GM12878 (cell line): ENCODE measurements around the gene FLII. TPM values are rescaled to one million over a fixed set of nuclear protein-coding genes. Genes with fewer than 3 reads are reported as not detected.

Experiments
- ATAC-seq: fragments of 200-7000 bp; cut with Tn5 transposase; 3 replicates; pipeline ENCODE4 v1.9.1; 2020; ENCODE audit warnings: mild to moderate bottlenecking, moderate library complexity
- BruUV-seq: library from RNA; stranded (reverse); fragments of 400-500 nt; replicated peaks from 2 replicates; lab custom pipeline; 2021; lab: Mats Ljungman, UMichigan
- CTCF ChIA-PET: fragments of 300-600 bp; sonication (Branson Sonifier 250); formaldehyde crosslinking; extraction: SDS; loops from one replicate; lab custom pipeline; 2021; ENCODE audit warnings: inconsistent platforms; lab: Yijun Ruan, JAX
- POLR2A ChIA-PET: fragments of 350-600 bp; formaldehyde crosslinking; extraction: SDS; loops from one replicate; lab custom pipeline; 2021; ENCODE audit warnings: inconsistent platforms; lab: Charles Lee
- RAD21 ChIA-PET: fragments of 300-600 bp; sonication (Branson Sonifier 250); formaldehyde crosslinking; loops from one replicate; lab custom pipeline; 2023; ENCODE audit warnings: antibody characterized with exemption; ENCODE audit not compliant: unreplicated experiment; lab: Charles Lee
- SMC1A ChIA-PET: fragments of 300-600 bp; sonication (Branson Sonifier 250); formaldehyde crosslinking; loops from one replicate; lab custom pipeline; 2023; ENCODE audit not compliant: unreplicated experiment, uncharacterized antibody; lab: Charles Lee
- DNase-seq: peaks from one replicate; pipeline ENCODE4 v3.0.0-alpha.2; 2011; ENCODE audit warnings: low read depth, low spot score
- FAIRE-seq: peaks from 3 replicates; lab custom pipeline; 2011; peaks lifted over from hg19 to GRCh38; lab: Jason Lieb, UNC
- H2AFZ ChIP-seq: 2 replicates; pipeline ENCODE4 v1.6.0; 2011; ENCODE audit warnings: low read depth, low read length, control low read depth; ENCODE audit not compliant: control insufficient read depth
- H3K27ac ChIP-seq: 2 replicates; pipeline ENCODE4 v1.5.1; 2011; ENCODE audit warnings: control low read depth; ENCODE audit not compliant: control insufficient read depth, insufficient read depth
- H3K27me3 ChIP-seq, 2 experiments: replicated peaks in 1 of 2; 2 replicates each; pipeline versions ENCODE4 v1.6.0 to v1.6.1; 2011; ENCODE audit warnings: low read length in 1 of 2; ENCODE audit not compliant: control insufficient read depth in 2 of 2, insufficient read depth in 2 of 2
- H3K36me3 ChIP-seq, 2 experiments: 2 replicates each; pipeline ENCODE4 v1.5.1; 2011; ENCODE audit warnings: low read length in 1 of 2; ENCODE audit not compliant: control insufficient read depth in 2 of 2, insufficient read depth in 2 of 2
- H3K4me1 ChIP-seq: 2 replicates; pipeline ENCODE4 v1.6.1; 2011; ENCODE audit warnings: mild to moderate bottlenecking, low read length, moderate library complexity, mixed read lengths; ENCODE audit not compliant: control insufficient read depth, insufficient read depth
- H3K4me2 ChIP-seq: 2 replicates; pipeline ENCODE4 v1.6.0; 2011; ENCODE audit warnings: control low read depth; ENCODE audit not compliant: control insufficient read depth, insufficient read depth
- H3K4me3 ChIP-seq: fragments of 200-600 bp; sonication (generic); 2 replicates; pipeline ENCODE4 v1.5.1; 2016
- H3K79me2 ChIP-seq: 2 replicates; pipeline ENCODE4 v1.6.0; 2011; ENCODE audit warnings: low read length; ENCODE audit not compliant: control insufficient read depth, insufficient read depth
- H3K9ac ChIP-seq: 2 replicates; pipeline ENCODE4 v1.8.0; 2011; ENCODE audit warnings: low read length, control low read depth, mixed read lengths; ENCODE audit not compliant: control insufficient read depth, insufficient read depth
- H3K9me3 ChIP-seq: replicated peaks from 3 replicates; pipeline ENCODE4 v1.5.1; 2011; ENCODE audit warnings: mild to moderate bottlenecking, low read length; ENCODE audit not compliant: control insufficient read depth, insufficient read depth
- H4K20me1 ChIP-seq: 2 replicates; pipeline ENCODE4 v1.6.0; 2011; ENCODE audit not compliant: control insufficient read depth, insufficient read depth
- BHLHE40 ChIP-seq, 2 experiments: fragments of 450-650 bp in 1 of 2; IDR thresholded peaks; 2 replicates each; pipeline ENCODE4 v1.6.1; 2011 to 2017; ENCODE audit warnings: low read depth in 2 of 2, borderline replicate concordance in 1 of 2, improper control_type of control experiment in 1 of 2, low read length in 1 of 2, mild to moderate bottlenecking in 1 of 2
- EZH2 ChIP-seq: IDR thresholded peaks from 2 replicates; pipeline ENCODE4 v1.6.1; 2012; ENCODE audit warnings: low read depth, mild to moderate bottlenecking, control low read depth, inconsistent platforms, low read length, borderline replicate concordance; ENCODE audit not compliant: control insufficient read depth
- HDAC2 ChIP-seq: fragments of 200-600 bp; sonication (generic); IDR thresholded peaks from 2 replicates; pipeline ENCODE4 v1.6.1; 2017
- HDGF ChIP-seq: fragments of 450-650 bp; IDR thresholded peaks from 2 replicates; pipeline ENCODE4 v1.6.1; 2016; ENCODE audit warnings: antibody characterized with exemption
- NFYA ChIP-seq: IDR thresholded peaks from 2 replicates; pipeline ENCODE4 v1.6.1; 2011; ENCODE audit warnings: low read depth, mild to moderate bottlenecking, low read length, improper control_type of control experiment, borderline replicate concordance
- PRDM15 ChIP-seq: fragments of 450-650 bp; formaldehyde crosslinking; IDR thresholded peaks from 2 replicates; pipeline ENCODE4 v1.4.0; 2020; ENCODE audit warnings: mild to moderate bottlenecking, moderate library complexity
- SMC3 ChIP-seq: IDR thresholded peaks from 2 replicates; pipeline ENCODE4 v1.6.1; 2011; ENCODE audit warnings: low read length, improper control_type of control experiment, borderline replicate concordance
- TBL1XR1 ChIP-seq: IDR thresholded peaks from 2 replicates; pipeline ENCODE4 v1.6.1; 2012; ENCODE audit warnings: low read depth, low read length, improper control_type of control experiment
- ZNF217 ChIP-seq: fragments of 450-650 bp; IDR thresholded peaks from 2 replicates; pipeline ENCODE4 v1.6.1; 2017; ENCODE audit warnings: antibody characterized with exemption, mild to moderate bottlenecking
- ZSCAN29 ChIP-seq: fragments of 450-650 bp; IDR thresholded peaks from 2 replicates; pipeline ENCODE4 v1.6.1; 2017; ENCODE audit warnings: mild to moderate bottlenecking, moderate library complexity
- WGBS: methylation state at CpG from one replicate; pipeline ENCODE4 v1.1.6; 2016; ENCODE audit warnings: low lambda C conversion rate; ENCODE audit not compliant: insufficient replicate concordance, insufficient coverage; ENCODE audit errors: missing lambda C conversion rate; 5-methylcytosine and 5-hydroxymethylcytosine counted together
- in situ Hi-C: fragments of 300-500 bp; cut with MboI; formaldehyde crosslinking; loops from 9 replicates; pipeline ENCODE4 v1.14.3; 2018; ENCODE audit warnings: mixed read lengths
- intact Hi-C: fragments of 100-400 bp; cut with micrococcal nuclease; formaldehyde crosslinking; loops from one replicate; pipeline ENCODE4 v1.14.2; 2022; ENCODE audit not compliant: unreplicated experiment
- polyA plus RNA-seq, 11 experiments: library from polyadenylated mRNA; depleted of rRNA in 4 of 11; unstranded in 6 of 11; stranded (reverse) in 5 of 11; fragments of >200 nt; fragmentation: Nextera tagmentation in 4 of 11; fragmentation: Illumina TruSeq in 1 of 11; extraction: Ambion mirVana in 4 of 11; extraction: Trizol in 1 of 11; gene quantifications; 1 replicate in 1 of 11; 2 replicates in 10 of 11; pipeline versions ENCODE4 v1.2.1 to v1.2.3, GENCODE V29; 2011 to 2016; ENCODE audit warnings: inconsistent platforms in 2 of 11, missing spikeins in 2 of 11, low read depth in 1 of 11
- total RNA-seq, 4 experiments: library from RNA; depleted of rRNA in 3 of 4; stranded (reverse); fragments of >200 nt in 3 of 4; fragmentation: Illumina TruSeq in 1 of 4; extraction: Trizol in 1 of 4; gene quantifications; 2 replicates each; pipeline versions ENCODE4 v1.2.1 to v1.2.3, GENCODE V29; 2013 to 2021
- TF ChIP-seq, protein P1 (sequence below): fragments of 450-650 bp; IDR thresholded peaks from 2 replicates; pipeline ENCODE4 v1.6.1; 2016; ENCODE audit warnings: mild to moderate bottlenecking

FLII gene
- total and polyA plus RNA-seq, 10 of the 15 experiments (the other 5 are each of a cell fraction or from before 2014, with no cell fraction given) = 22.2 to 200 (median 121) TPM

DNA sequence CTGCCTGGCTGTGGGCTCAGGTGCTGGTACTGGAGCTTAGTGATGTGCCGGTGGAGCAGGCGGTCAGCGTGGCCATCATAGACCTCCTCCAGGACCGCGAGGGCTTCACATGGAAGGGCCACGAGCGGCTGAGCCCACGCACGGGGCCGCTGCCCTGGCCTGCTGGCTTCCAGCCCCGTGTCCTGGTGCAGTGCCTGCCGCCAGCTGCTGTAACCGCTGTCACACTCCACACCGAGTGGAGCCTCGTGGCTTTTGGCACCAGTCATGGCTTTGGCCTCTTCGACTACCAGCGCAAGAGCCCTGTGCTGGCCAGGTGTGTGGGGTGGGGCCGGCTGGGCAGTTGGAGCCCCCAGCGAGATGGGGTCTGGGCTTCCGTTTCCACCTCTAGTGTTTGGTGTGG, 21.1 kb downstream of the FLII start:
- POLR2A ChIA-PET = no interaction called here
- Histone ChIP-seq H3K27ac (no peak overlapping the region), H4K20me1 (no peaks in the 10 kb centered on the region), H3K4me3 (no peak overlapping the region), H2AFZ (no peak overlapping the region), H3K9ac (no peak overlapping the region), H3K9me3 (no peaks in the 10 kb centered on the region), H3K36me3 (no peaks in the 10 kb centered on the region), H3K79me2 (no peaks in the 10 kb centered on the region), H3K4me2 (no peak overlapping the region), H3K4me1 (no peaks in the 10 kb centered on the region), H3K27me3 (no peaks in the 10 kb centered on the region)
- RAD21 ChIA-PET = no interaction called here
- in situ Hi-C loops (no loop called here), intact Hi-C loops (no loop called here)
- no peak for DNase-seq
- no peak for ATAC-seq
- FAIRE-seq = no peak
- SMC1A ChIA-PET = no interaction called here
- WGBS = 46% methylated on average over 20 of the region's 20 CpGs
- CTCF ChIA-PET = no interaction called here
- TF ChIP-seq ZSCAN29 (no peak), HDGF (no peak), BHLHE40 (IDR thresholded peaks at IDR 0.05; ENCODE audit: borderline replicate concordance in 1 of 2, low read depth in 2 of 2, low read length in 1 of 2) (no peak), NFYA (no peak), SMC3 (no peak)
- TF ChIP-seq, protein P1, sequence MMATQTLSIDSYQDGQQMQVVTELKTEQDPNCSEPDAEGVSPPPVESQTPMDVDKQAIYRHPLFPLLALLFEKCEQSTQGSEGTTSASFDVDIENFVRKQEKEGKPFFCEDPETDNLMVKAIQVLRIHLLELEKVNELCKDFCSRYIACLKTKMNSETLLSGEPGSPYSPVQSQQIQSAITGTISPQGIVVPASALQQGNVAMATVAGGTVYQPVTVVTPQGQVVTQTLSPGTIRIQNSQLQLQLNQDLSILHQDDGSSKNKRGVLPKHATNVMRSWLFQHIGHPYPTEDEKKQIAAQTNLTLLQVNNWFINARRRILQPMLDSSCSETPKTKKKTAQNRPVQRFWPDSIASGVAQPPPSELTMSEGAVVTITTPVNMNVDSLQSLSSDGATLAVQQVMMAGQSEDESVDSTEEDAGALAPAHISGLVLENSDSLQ = no peak
- BruUV-seq = no TSS peak

- Histone ChIP-seq H4K20me1 (no peaks in the 10 kb centered on the region), H2AFZ (no peak overlapping the region), H3K9ac (no peak overlapping the region), H3K4me1 (no peaks in the 10 kb centered on the region), H3K4me2 (no peak overlapping the region), H3K27me3 (no peaks in the 10 kb centered on the region), H3K27ac (no peak overlapping the region), H3K79me2 (no peaks in the 10 kb centered on the region), H3K36me3 (no peaks in the 10 kb centered on the region), H3K4me3 (no peak overlapping the region), H3K9me3 (no peaks in the 10 kb centered on the region)
- BruUV-seq = no TSS peak
- ChIA-PET POLR2A (no interaction called here), SMC1A (interaction anchor here (0.7 kb wide), 1 partner anchor 74 kb away, joined by 4 read pairs; no protein-coding TSS in a partner anchor), CTCF (no interaction called here), RAD21 (no interaction called here)
- ATAC-seq = no peak
- in situ Hi-C loops = no loop called here
- no peak for FAIRE-seq
- WGBS = 60% methylated on average over 18 of the region's 18 CpGs
- DNase-seq = no peak
- intact Hi-C loops = no loop called here
- no peak for TF ChIP-seq ZNF217
- TF ChIP-seq EZH2 = no peak
- no peak for TF ChIP-seq HDAC2
- no peak for TF ChIP-seq TBL1XR1
- no peak for TF ChIP-seq PRDM15 (CRISPR knock-in tag)
These were observed 22.0 kb downstream of the FLII start for GRCh38 chr17:18236494-18236893.
